Measurements from ENCODE around the gene SPPL2A.

- 0 out of 2 replicates have a peak, but pooled peaks have one; percentile 17 for TF ChIP-seq CTCF (conservative IDR thresholded peaks at IDR 0.05; ENCODE audit: low read depth, low read length)
- TF ChIP-seq EZH2 (IDR thresholded peaks at IDR 0.05; ENCODE audit: low read length, unreplicated experiment) = no peak
These were observed 11.5 kb upstream of the SPPL2A start for GRCh38 chr15:50777042-50777441.

All from PC-3 (cell line).